HepG2 (cell line): Measurements from ENCODE around the gene MTG1. TPM values are rescaled to one million over a fixed set of nuclear protein-coding genes. Genes with fewer than 3 reads are reported as not detected.
A peak's percentile ranks its signal among the peaks of the same experiment; 100 is the strongest.

Experiments
- GTF3A ChIP-seq: sonication (generic); formaldehyde crosslinking; conservative IDR thresholded peaks from 2 replicates; pipeline ENCODE4 v1.4.0; 2020; ENCODE audit warnings: mild to moderate bottlenecking, missing genetic modification reagents
- HDAC6 ChIP-seq: fragments of 200-600 bp; sonication (generic); IDR thresholded peaks from 2 replicates; pipeline ENCODE4 v1.7.0; 2017; ENCODE audit warnings: mild to moderate bottlenecking, antibody characterized with exemption, low read length, low read depth
- MXI1 ChIP-seq: IDR thresholded peaks from 3 replicates; pipeline ENCODE4 v1.6.1; 2012; ENCODE audit warnings: low read depth, low read length, inconsistent platforms, borderline replicate concordance
- PATZ1 ChIP-seq: sonication (generic); formaldehyde crosslinking; IDR thresholded peaks from 2 replicates; pipeline ENCODE4 v1.4.0; 2020; ENCODE audit warnings: missing genetic modification reagents
- POLR2AphosphoS2 ChIP-seq: IDR thresholded peaks from 2 replicates; pipeline ENCODE4 v1.6.1; 2011; ENCODE audit warnings: low read depth, low read length, improper control_type of control experiment
- POLR2AphosphoS5 ChIP-seq: IDR thresholded peaks from 2 replicates; pipeline ENCODE4 v1.6.1; 2012; ENCODE audit warnings: low read depth, low read length
- PRDM15 ChIP-seq: sonication (generic); formaldehyde crosslinking; IDR thresholded peaks from 2 replicates; pipeline ENCODE4 v1.4.0; 2020; ENCODE audit warnings: missing genetic modification reagents
- PREB ChIP-seq: sonication (generic); formaldehyde crosslinking; IDR thresholded peaks from 2 replicates; pipeline ENCODE4 v1.4.0; 2020; ENCODE audit warnings: missing genetic modification reagents
- SCMH1 ChIP-seq: sonication (generic); formaldehyde crosslinking; IDR thresholded peaks from 2 replicates; pipeline ENCODE4 v1.9.0; 2021; ENCODE audit warnings: missing genetic modification reagents, mild to moderate bottlenecking, borderline replicate concordance
- SP5 ChIP-seq: IDR thresholded peaks from 2 replicates; pipeline ENCODE4 v1.6.1; 2016; ENCODE audit warnings: low read depth, borderline replicate concordance
- YEATS2 ChIP-seq: sonication (generic); formaldehyde crosslinking; IDR thresholded peaks from 2 replicates; pipeline ENCODE4 v1.4.0; 2020; ENCODE audit warnings: missing genetic modification reagents, borderline replicate concordance
- ZNF251 ChIP-seq: sonication (generic); formaldehyde crosslinking; IDR thresholded peaks from 2 replicates; pipeline ENCODE4 v1.9.0; 2021; ENCODE audit warnings: mild to moderate bottlenecking, missing genetic modification reagents
- ZNF333 ChIP-seq: sonication (generic); formaldehyde crosslinking; IDR thresholded peaks from 2 replicates; pipeline ENCODE4 v1.4.0; 2020; ENCODE audit warnings: mild to moderate bottlenecking, missing genetic modification reagents, borderline replicate concordance
- ZNF468 ChIP-seq: sonication (generic); formaldehyde crosslinking; IDR thresholded peaks from 2 replicates; pipeline ENCODE4 v1.8.0; 2022; ENCODE audit warnings: mild to moderate bottlenecking, moderate library complexity, missing genetic modification reagents
- polyA plus RNA-seq, 8 experiments: library from polyadenylated mRNA; depleted of rRNA in 3 of 8; stranded (reverse) in 7 of 8; unstranded in 1 of 8; fragments of >200 nt; fragmentation: Illumina TruSeq in 4 of 8; extraction: Trizol in 4 of 8; gene quantifications; 2 replicates each; pipeline versions ENCODE4 v1.2.1 to v1.2.3, GENCODE V29; 2011 to 2016; ENCODE audit warnings: low read depth in 4 of 8, missing spikeins in 1 of 8, mixed read lengths in 1 of 8; ENCODE audit not compliant: insufficient read depth in 1 of 8
- total RNA-seq, 5 experiments: library from RNA; depleted of rRNA; stranded (reverse); fragments of >200 nt; fragmentation: Illumina TruSeq; extraction: Trizol; gene quantifications; 2 replicates each; pipeline ENCODE4 v1.2.3, GENCODE V29; 2016; ENCODE audit warnings: low read depth in 1 of 5
- TF ChIP-seq, protein P1 (sequence below): sonication (generic); formaldehyde crosslinking; IDR thresholded peaks from 2 replicates; pipeline ENCODE4 v1.5.1; 2020; ENCODE audit warnings: mild to moderate bottlenecking, missing genetic modification reagents
- TF ChIP-seq, protein P2 (sequence below): sonication (generic); formaldehyde crosslinking; conservative IDR thresholded peaks from 2 replicates; pipeline ENCODE4 v1.4.0; 2020; ENCODE audit warnings: missing genetic modification reagents

Gene MTG1
- total and polyA plus RNA-seq, 2 of the 13 experiments (the other 11 are each of a cell fraction or from before 2014, with no cell fraction given) = 42.0 to 103 TPM

GRCh38 chr10:133358162-133358924 is 35.6 kb upstream of the MTG1 start (continued):
- TF ChIP-seq PRDM15 (no peak), MXI1 (peak; percentile 34; the same call in 1 of the 3 replicates), SP5 (CRISPR knock-in tag) (0 out of 2 replicates have a peak, but pooled peaks have one; percentile 3), YEATS2 (CRISPR knock-in tag) (0 out of 2 replicates have a peak, but pooled peaks have one; percentile 38), GTF3A (CRISPR knock-in tag) (no peak), HDAC6 (no peak), ZNF333 (CRISPR knock-in tag) (peak; percentile 42; the same call in 1 of the 2 replicates), PATZ1 (CRISPR knock-in tag) (peak; percentile 41; the same call in 1 of the 2 replicates), ZNF251 (CRISPR knock-in tag) (no peak), PREB (CRISPR knock-in tag) (no peak), ZNF468 (no peak), POLR2AphosphoS5 (peak; percentile 33), SCMH1 (CRISPR knock-in tag) (no peak), POLR2AphosphoS2 (no peak)
- TF ChIP-seq, protein P1, sequence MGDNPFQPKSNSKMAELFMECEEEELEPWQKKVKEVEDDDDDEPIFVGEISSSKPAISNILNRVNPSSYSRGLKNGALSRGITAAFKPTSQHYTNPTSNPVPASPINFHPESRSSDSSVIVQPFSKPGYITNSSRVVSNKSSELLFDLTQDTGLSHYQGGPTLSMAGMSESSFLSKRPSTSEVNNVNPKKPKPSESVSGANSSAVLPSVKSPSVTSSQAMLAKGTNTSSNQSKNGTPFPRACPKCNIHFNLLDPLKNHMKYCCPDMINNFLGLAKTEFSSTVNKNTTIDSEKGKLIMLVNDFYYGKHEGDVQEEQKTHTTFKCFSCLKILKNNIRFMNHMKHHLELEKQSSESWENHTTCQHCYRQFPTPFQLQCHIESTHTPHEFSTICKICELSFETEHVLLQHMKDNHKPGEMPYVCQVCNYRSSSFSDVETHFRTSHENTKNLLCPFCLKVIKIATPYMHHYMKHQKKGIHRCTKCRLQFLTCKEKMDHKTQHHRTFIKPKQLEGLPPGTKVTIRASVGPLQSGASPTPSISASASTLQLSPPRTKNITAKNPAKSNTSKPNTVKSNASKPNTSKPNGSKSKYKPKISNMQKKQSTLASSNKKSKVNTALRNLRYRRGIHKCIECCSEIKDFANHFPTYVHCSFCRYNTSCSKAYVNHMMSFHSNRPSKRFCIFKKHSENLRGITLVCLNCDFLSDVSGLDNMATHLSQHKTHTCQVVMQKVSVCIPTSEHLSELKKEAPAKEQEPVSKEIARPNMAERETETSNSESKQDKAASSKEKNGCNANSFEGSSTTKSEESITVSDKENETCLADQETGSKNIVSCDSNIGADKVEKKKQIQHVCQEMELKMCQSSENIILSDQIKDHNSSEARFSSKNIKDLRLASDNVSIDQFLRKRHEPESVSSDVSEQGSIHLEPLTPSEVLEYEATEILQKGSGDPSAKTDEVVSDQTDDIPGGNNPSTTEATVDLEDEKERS = no peak
- TF ChIP-seq, protein P2, sequence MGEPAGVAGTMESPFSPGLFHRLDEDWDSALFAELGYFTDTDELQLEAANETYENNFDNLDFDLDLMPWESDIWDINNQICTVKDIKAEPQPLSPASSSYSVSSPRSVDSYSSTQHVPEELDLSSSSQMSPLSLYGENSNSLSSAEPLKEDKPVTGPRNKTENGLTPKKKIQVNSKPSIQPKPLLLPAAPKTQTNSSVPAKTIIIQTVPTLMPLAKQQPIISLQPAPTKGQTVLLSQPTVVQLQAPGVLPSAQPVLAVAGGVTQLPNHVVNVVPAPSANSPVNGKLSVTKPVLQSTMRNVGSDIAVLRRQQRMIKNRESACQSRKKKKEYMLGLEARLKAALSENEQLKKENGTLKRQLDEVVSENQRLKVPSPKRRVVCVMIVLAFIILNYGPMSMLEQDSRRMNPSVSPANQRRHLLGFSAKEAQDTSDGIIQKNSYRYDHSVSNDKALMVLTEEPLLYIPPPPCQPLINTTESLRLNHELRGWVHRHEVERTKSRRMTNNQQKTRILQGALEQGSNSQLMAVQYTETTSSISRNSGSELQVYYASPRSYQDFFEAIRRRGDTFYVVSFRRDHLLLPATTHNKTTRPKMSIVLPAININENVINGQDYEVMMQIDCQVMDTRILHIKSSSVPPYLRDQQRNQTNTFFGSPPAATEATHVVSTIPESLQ (CRISPR knock-in tag) = no peak
